Measurements from ENCODE around the gene MRPL51. TPM values are rescaled to one million over a fixed set of nuclear protein-coding genes. Genes with fewer than 3 reads are reported as not detected.

Gene MRPL51
- total RNA-seq, 6 experiments from 2014 or later: 38.2 to 104 (median 80.2) TPM

DNA sequence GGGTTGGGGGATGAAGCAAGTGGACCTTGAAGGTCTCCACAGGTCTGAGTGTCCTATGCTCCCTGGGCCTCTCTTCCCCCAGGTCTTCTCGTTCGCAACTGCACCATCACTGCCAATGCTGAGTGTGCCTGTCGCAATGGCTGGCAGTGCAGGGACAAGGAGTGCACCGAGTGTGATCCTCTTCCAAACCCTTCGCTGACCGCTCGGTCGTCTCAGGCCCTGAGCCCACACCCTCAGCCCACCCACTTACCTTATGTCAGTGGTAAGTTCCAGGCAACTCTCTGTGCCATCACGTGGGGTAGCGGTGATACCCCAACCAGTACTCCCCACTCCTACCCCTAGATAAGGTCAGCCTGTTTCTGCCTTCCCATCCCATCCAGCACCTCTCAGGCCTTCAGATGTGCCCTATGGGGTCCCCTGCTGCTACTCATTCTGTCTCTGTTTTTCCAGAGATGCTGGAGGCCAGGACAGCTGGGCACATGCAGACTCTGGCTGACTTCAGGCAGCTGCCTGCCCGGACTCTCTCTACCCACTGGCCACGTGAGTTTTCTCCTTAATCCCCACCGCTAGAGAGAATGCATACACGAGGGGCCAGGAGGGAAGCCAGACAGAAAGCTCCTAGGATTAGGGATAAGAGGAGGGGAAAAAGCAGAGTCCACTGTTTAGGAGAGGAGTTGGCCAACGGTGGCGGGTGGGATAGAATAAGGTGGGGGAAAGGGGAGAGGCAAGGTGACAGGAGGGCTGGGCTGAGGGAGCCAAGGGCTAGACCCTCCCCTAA lies 42.8 kb downstream of the MRPL51 start:
- peak in 1 of 3 donors; percentile 37 for DNase-seq
- Histone ChIP-seq H3K27ac (peak overlapping the region in 1 of 3 donors; percentile 96), H3K4me1 (peaks cover 0 to 13% (median 6%) of the 10 kb centered on the region in 4 donors), H3K36me3 (peaks cover 0 to 20% (median 0%) of the 10 kb centered on the region in 4 donors), H3K27me3 (no peaks in the 10 kb centered on the region), H3K9me3 (no peaks in the 10 kb centered on the region), H3K4me3 (peak overlapping the region in 2 of 3 donors; percentile 79 to 92)
- TF ChIP-seq CTCF (IDR thresholded peaks at IDR 0.05) (no peak), POLR2A (IDR thresholded peaks at IDR 0.05) (no peak)
- ATAC-seq: no peak
- intact Hi-C loops (cut with DNase I): loop anchor here in 1 of 2 donors (10.0 kb wide), 1 partner anchor 125 kb away; no protein-coding TSS in a partner anchor
- WGBS (ENCODE audit: insufficient coverage, low coverage, low lambda C conversion rate, missing lambda C conversion rate): 81% methylated on average over 8 of the region's 16 CpGs

DNA sequence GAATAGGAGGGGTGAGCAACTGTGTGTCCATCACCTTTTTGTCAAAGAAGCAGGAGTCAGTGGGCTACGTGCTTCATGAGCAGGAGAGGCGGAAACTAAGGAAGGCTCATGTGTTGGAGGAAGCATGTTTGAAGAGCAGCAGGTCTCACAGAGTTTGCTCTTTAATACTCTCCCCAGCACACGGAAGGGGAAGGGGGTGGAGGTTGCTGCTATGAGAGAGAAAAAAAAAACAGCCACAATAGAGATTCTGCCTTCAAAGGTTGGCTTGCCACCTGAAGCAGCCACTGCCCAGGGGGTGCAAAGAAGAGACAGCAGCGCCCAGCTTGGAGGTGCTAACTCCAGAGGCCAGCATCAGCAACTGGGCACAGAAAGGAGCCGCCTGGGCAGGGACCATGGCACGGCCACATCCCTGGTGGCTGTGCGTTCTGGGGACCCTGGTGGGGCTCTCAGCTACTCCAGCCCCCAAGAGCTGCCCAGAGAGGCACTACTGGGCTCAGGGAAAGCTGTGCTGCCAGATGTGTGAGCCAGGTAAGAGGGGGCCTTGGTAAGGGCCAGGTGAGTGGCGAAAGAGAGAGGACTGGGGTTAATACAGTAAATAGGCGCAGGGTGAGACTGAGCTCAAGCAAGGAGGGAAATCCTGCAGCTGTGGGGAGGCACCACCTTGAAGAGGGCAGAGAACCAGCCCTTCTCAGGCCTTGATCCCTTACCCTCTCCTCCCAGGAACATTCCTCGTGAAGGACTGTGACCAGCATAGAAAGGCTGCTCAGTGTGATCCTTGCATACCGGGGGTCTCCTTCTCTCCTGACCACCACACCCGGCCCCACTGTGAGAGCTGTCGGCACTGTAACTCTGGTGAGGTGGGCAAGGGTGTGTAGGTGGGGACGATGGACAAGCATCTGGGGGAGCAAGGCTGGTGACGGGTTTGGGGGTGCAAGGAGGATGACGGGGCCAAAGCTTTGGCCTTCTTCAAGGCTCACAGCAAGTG lies 48.1 kb downstream of the MRPL51 start, which contains the start of gene CD27:
CD27 (plus strand) TSS at position 252 of the 985 bp plus-strand sequence; CDS start at position 393, 141 bp downstream.
- intact Hi-C loops (cut with DNase I): no loop called here
- Histone ChIP-seq H3K9me3 (no peaks in the 10 kb centered on the region), H3K36me3 (no peaks in the 10 kb centered on the region), H3K27me3 (no peaks in the 10 kb centered on the region), H3K27ac (no peak within 1 kb of the TSS), H3K4me1 (no peaks in the 10 kb centered on the region), H3K4me3 (no peak within 1 kb of the TSS)
- WGBS (ENCODE audit: insufficient coverage, low coverage, low lambda C conversion rate, missing lambda C conversion rate): 87% methylated on average over 12 of the region's 16 CpGs
- TF ChIP-seq CTCF (IDR thresholded peaks at IDR 0.05) (no peak), POLR2A (IDR thresholded peaks at IDR 0.05) (no peak)
- peak in 1 of 3 donors; percentile 35 for DNase-seq
- peak in 1 of 4 donors; percentile 27 for ATAC-seq

- ATAC-seq (no peak), DNase-seq (peak in 1 of 3 donors; percentile 7)
- WGBS (ENCODE audit: insufficient coverage, low coverage, low lambda C conversion rate, missing lambda C conversion rate): 95% methylated on average over 3 of the region's 4 CpGs
- H3K27ac ChIP-seq: no peak overlapping the region
- H3K4me1 ChIP-seq: no peaks in the 10 kb centered on the region
- intact Hi-C loops (cut with DNase I): no loop called here
- no peak overlapping the region for H3K4me3 ChIP-seq
- no peaks in the 10 kb centered on the region for H3K36me3 ChIP-seq
- TF ChIP-seq CTCF (IDR thresholded peaks at IDR 0.05) (no peak), POLR2A (IDR thresholded peaks at IDR 0.05) (no peak)
- no peaks in the 10 kb centered on the region for H3K9me3 ChIP-seq
- H3K27me3 ChIP-seq: no peaks in the 10 kb centered on the region
These were observed 49.0 kb downstream of the MRPL51 start for GRCh38 chr12:6444031-6444430.

DNA sequence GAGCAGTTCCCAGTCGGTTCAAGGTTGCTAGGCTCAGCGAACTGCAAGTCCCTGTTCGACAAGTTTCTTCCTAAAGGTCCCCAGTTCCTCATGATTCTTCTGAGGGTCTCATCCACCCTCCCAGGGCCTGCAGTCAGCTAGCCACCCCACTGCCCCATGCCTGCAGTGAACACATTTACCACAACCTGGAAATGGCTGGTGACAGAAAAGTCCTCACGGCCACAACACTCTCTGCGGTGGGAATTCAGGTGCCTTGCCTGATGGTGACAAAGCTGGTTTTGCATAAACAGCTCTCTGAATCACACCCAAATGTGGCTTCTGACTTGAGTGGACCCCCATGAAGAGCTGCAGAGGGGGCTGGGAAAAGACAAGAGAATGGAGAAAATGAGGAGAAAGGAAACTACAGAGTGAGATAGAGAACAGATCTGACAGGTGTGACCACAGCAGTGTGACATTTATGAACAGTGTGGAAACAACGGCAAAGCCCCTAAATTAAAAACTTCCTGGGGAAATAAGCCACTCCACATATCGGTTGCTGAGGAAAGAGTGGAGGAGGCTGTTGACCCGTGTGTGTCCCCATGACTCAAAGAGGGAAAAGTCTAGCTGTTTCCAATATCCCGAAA lies 49.6 kb downstream of the MRPL51 start:
- TF ChIP-seq CTCF (IDR thresholded peaks at IDR 0.05): no peak
- no peak for TF ChIP-seq POLR2A (IDR thresholded peaks at IDR 0.05)
- no peaks in the 10 kb centered on the region for H3K36me3 ChIP-seq
- no peak overlapping the region for H3K27ac ChIP-seq
- H3K4me1 ChIP-seq: no peaks in the 10 kb centered on the region
- no peak overlapping the region for H3K4me3 ChIP-seq
- DNase-seq: peak in 1 of 3 donors; percentile 21
- no peaks in the 10 kb centered on the region for H3K9me3 ChIP-seq
- 48% methylated on average over 9 of the region's 9 CpGs for WGBS (ENCODE audit: insufficient coverage, low coverage, low lambda C conversion rate, missing lambda C conversion rate)
- ATAC-seq: no peak
- intact Hi-C loops (cut with DNase I): no loop called here
- no peaks in the 10 kb centered on the region for H3K27me3 ChIP-seq
